HG03521 (cell line): ENCODE results near the gene PSTK.
A peak's percentile ranks its signal among the peaks of the same experiment; 100 is the strongest.

Experiments used
- ATAC-seq: cut with Tn5 transposase; IDR thresholded peaks from one replicate; pipeline ENCODE4 v1.9.1; 2021; ENCODE audit warnings: mild to moderate bottlenecking, moderate library complexity; ENCODE audit not compliant: unreplicated experiment

The PSTK gene, protein sequence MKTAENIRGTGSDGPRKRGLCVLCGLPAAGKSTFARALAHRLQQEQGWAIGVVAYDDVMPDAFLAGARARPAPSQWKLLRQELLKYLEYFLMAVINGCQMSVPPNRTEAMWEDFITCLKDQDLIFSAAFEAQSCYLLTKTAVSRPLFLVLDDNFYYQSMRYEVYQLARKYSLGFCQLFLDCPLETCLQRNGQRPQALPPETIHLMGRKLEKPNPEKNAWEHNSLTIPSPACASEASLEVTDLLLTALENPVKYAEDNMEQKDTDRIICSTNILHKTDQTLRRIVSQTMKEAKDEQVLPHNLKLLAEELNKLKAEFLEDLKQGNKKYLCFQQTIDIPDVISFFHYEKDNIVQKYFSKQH

GRCh38 chr10:122980209-122981065, at the start of gene PSTK:
PSTK (plus strand) TSS chr10:122980401; CDS start chr10:122980480, 79 bp downstream.
- peak; percentile 97 for ATAC-seq

DNA sequence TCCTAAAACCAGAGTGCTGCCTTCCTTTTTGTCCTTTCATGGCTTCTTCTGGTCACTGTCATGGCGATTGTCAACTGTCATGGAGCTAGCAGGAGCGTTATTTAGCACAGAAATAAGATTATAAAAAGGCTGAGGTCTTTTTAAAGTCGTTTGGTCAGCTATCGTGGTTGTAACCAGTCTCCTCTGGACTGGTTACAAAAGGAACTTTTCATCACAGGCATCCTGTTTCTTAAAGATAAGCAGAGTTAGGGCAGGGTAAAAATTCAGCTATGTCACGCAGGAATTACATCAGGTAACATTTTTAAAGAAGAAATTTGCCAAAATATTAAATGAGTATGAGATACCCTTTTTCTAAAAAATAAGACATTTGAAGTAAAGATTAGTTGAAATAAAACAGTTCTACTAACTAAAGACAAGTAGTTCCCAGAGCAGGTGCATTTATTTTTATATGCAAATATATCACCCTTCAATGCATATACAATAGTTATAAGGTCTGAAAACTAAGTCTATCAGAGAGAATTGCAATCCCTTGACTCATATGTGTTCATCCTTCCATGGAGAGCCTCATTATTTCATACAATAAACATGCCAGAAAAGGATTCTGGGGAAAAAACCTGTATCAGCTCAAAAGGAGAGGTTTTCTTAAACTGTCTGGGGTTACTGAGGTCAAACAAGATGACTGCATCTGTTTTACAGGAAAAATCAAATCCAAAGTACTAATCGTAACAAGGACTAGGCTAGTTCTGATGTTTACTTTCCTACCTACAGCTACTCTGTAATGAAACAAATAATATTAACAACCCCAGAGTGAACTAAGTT, 48.9 kb upstream of the PSTK start:
- ATAC-seq, result no peak

GRCh38 chr10:122939133-122939855, 40.9 kb upstream of the PSTK start:
- no peak for ATAC-seq

GRCh38 chr10:122939856-122940543, 40.2 kb upstream of the PSTK start:
- no peak for ATAC-seq

DNA sequence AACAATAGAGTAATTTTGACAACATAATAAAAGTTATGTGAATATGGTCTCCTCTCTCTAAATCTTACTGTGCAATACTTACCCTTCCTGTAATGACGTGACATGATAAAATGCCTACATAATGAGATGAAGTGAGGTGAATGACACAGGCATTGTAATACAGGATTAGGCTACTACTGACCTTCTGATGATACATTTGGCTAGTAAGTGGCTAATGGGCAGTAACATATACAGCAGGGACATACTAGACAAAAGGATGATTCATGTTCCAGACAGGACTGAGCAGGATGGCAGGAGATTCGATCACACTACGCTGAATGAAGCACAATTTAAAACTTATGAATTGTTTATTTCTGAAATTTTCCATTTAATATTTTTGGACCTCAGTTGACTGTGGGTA, 30.9 kb upstream of the PSTK start:
- ATAC-seq, result no peak

GRCh38 chr10:122953902-122954730, 26.1 kb upstream of the PSTK start, which contains the start of gene C10orf88:
C10orf88 (minus strand) TSS chr10:122954227; CDS start chr10:122954178, 49 bp downstream.
- ATAC-seq, result peak; percentile 97

GRCh38 chr10:122954731-122955050, 25.5 kb upstream of the PSTK start:
- ATAC-seq, result no peak

DNA sequence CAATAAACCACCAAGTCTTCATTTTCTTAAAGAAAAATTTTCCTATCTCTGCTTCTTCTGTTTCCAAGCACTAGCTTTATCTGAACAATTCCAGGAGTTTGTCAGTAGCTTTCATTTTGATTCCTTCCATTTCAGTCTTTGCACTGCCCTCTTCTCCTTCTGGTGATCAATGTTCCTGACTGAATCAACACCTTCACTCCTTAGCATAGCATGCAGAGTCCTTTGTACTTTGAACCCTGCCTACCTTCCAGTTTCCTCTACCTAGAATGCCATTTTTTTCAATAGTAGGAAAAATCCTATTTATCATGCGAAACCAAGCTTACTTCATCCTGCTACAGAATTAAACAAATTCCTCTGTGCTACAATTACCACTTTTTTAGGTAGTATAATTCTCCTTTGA, 24.3 kb upstream of the PSTK start:
- no peak for ATAC-seq

GRCh38 chr10:122957474-122957873, 22.7 kb upstream of the PSTK start:
- ATAC-seq, result no peak

- ATAC-seq, result no peak
Observed at GRCh38 chr10:122962405-122962804, 17.8 kb upstream of the PSTK start.

DNA sequence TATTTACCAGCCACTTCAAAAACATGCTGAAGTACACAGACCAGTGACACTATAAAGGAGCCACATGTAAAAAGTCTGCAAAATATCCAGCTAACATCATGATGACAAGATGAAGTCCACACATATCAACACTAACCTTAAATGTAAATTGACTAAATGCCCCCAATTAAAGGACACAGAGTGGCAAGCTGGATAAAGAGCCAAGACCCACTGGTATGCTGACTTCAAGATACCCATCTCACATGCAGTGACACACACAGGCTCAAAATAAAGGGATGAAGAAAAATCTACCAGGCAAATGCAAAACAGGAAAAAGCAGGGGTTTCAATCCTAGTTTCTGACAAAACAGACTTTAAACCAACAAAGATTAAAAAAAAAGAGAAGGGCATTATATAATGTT, 13.3 kb upstream of the PSTK start:
- no peak for ATAC-seq

DNA sequence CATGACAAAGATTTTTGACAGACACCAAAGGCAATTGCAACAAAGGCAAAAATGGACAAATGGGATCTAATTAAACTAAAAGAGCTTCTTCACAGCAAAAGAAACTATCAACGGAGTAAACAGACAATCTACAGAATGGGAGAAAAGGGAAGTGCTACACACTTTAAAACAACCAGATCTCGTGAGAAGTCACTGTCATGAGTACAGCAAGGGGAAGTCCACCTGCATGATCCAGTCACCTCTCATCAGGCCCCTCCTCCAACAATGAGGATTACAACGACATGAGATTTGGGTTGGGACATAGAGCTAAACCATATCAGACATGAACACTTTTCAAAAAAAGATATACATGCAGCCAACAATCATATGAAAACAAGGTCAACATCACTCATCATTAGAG, 11.5 kb upstream of the PSTK start:
- ATAC-seq, result no peak

GRCh38 chr10:122974023-122974422, 6.2 kb upstream of the PSTK start:
- no peak for ATAC-seq

DNA sequence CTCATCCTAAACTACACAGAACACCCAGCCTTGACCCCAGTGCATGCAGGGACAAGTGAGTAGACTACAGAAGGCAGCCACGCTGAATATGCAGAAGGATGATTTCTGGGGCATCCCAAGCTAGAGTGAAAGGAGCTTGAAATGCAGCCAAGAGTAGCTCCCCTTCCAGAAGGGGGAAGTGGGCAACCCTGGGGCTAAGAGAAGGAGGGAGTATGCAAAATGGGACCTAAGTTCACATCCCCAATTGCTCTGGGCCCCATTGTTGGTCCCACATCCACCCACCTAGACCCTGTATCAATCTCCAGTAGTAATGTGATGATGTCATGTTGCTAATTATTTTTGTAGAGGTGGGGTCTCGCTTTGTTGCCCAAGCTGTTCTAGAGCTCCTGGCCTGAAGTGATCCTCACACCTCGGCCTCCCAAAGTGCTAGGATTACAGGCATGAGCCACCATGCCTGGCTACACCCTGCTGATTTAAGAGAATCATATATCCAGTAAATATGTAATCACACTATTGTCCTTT, 5.6 kb upstream of the PSTK start:
- no peak for ATAC-seq

- ATAC-seq, result no peak
Observed at GRCh38 chr10:122981066-122981464, 864 bp downstream of the PSTK start.

DNA sequence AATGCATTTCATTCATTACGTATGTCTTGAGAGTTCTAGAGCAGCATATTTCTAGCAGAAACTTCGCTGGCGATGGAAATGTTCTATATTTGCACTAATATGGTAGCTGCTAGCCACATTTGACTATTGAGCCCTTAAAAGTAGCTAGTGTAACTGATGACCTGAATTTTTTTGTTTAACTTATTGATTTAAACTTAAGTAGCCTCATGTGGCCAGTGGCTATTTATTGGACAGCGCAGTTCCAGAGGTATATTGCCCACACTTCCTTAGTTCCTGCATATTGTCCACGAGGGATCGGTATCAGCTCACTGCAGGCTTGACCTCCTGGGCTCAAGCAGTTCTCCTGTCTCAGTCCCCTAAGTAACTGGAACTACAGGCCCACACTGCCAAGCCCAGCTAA, 3.7 kb downstream of the PSTK start:
- no peak for ATAC-seq

DNA sequence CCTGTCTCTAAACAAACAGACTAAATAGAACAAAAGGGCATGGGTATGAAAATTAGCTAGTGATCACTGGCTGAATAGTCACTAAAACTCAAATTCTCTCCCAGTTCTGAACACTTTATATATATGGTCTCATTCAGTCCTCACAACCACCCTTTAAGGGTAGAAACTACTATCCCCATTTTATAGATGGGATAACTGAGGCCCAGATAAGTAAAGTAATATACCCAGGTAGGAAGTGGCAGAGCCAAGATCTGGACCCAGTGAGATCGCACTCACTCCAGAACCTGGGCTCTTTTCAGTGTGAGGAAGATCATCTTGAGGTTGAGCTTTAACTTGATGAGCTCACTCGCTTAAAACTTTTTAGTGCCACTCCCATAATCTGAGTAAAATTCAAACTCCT, 4.5 kb downstream of the PSTK start:
- ATAC-seq, result no peak

- ATAC-seq, result no peak
Observed at GRCh38 chr10:122986335-122986734, 6.1 kb downstream of the PSTK start.

- ATAC-seq, result no peak
Observed at GRCh38 chr10:122988501-122988900, 8.3 kb downstream of the PSTK start.
